Tibial artery (tissue), 4 donors: Measurements from ENCODE around the gene LZTR1.

Experiments used
- DNase-seq, 2 donors: peaks; one replicate each; pipeline ENCODE4 v3.0.0-alpha.2; 2019
- H3K27ac ChIP-seq, 2 donors: fragments of 200-600 bp; sonication (generic) in 1 of 2; 1 replicate in 1 of 2; 2 replicates in 1 of 2; pipeline ENCODE4 v1.5.1; 2018 to 2019; ENCODE audit warnings: mild to moderate bottlenecking in 1 of 2
- H3K27me3 ChIP-seq, 2 donors: fragments of 200-600 bp; sonication (generic) in 1 of 2; one replicate each; pipeline versions ENCODE4 v1.5.1 to v1.6.0; 2016 to 2019
- H3K36me3 ChIP-seq, 3 donors: fragments of 200-600 bp; sonication (generic) in 2 of 3; one replicate each; pipeline ENCODE4 v1.5.1; 2016 to 2019; ENCODE audit warnings: mild to moderate bottlenecking in 2 of 3
- H3K4me1 ChIP-seq, 4 donors: fragments of 200-600 bp; sonication (generic) in 2 of 4; 1 replicate in 3 of 4; 2 replicates in 1 of 4; pipeline ENCODE4 v1.5.1; 2016 to 2019
- H3K4me3 ChIP-seq, 2 donors: fragments of 200-600 bp; sonication (generic) in 1 of 2; 1 replicate in 1 of 2; 2 replicates in 1 of 2; pipeline ENCODE4 v1.5.1; 2018 to 2019; ENCODE audit warnings: mild to moderate bottlenecking in 2 of 2
- H3K9me3 ChIP-seq, 3 donors: fragments of 200-600 bp; sonication (generic) in 1 of 3; one replicate each; pipeline ENCODE4 v1.5.1; 2016 to 2019
- CTCF ChIP-seq, 2 experiments: fragments of 200-600 bp in 1 of 2; fragments of 450-650 bp in 1 of 2; IDR thresholded peaks; one replicate each; pipeline ENCODE4 v1.5.1; 2017 to 2019; ENCODE audit warnings: antibody characterized with exemption in 2 of 2, mild to moderate bottlenecking in 1 of 2, moderate library complexity in 1 of 2
- intact Hi-C: fragments of 100-400 bp; cut with DNase I; formaldehyde crosslinking; loops from one replicate; pipeline ENCODE4 v1.15.0; 2023; ENCODE audit warnings: low total_unique reads

The LZTR1 gene

GRCh38 chr22:20943104-20943933 lies 38.8 kb upstream of the LZTR1 start:
- H3K9me3 ChIP-seq = no peaks in the 10 kb centered on the region
- peaks cover 0 to 61% (median 17%) of the 10 kb centered on the region in 4 donors for H3K4me1 ChIP-seq
- no peaks in the 10 kb centered on the region for H3K27me3 ChIP-seq
- no peak overlapping the region for H3K27ac ChIP-seq
- TF ChIP-seq CTCF (IDR thresholded peaks at IDR 0.05) = no peak
- H3K36me3 ChIP-seq = no peaks in the 10 kb centered on the region
- no peak for DNase-seq
- intact Hi-C loops = no loop called here
- H3K4me3 ChIP-seq = no peak overlapping the region

GRCh38 chr22:20944042-20944441 lies 38.1 kb upstream of the LZTR1 start:
- peaks cover 0 to 3% (median 0%) of the 10 kb centered on the region in 3 donors for H3K36me3 ChIP-seq
- intact Hi-C loops = no loop called here
- no peak for TF ChIP-seq CTCF (IDR thresholded peaks at IDR 0.05)
- H3K4me3 ChIP-seq = no peak overlapping the region
- no peak overlapping the region for H3K27ac ChIP-seq
- no peaks in the 10 kb centered on the region for H3K27me3 ChIP-seq
- peaks cover 0 to 56% (median 16%) of the 10 kb centered on the region in 4 donors for H3K4me1 ChIP-seq
- no peak for DNase-seq
- H3K9me3 ChIP-seq = no peaks in the 10 kb centered on the region

DNA sequence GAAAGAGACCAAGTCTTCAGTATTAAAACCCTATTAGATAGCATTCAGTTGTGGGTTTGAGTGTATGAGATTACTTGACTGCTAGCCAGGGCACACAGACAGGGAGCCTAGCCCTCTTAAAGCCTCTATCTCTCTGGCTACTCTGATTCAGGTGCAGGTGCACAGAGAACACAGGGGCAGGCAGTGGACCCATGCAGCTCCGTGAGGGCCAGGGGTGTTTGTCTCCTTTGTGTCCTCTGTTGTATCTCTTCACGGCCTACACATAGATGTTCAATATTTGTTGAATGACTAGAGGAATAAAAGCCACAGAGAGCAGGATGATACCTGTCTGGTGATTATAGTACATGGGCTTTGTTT lies 36.5 kb upstream of the LZTR1 start:
- peaks cover 5 to 18% (median 8%) of the 10 kb centered on the region in 3 donors for H3K36me3 ChIP-seq
- no peak overlapping the region for H3K27ac ChIP-seq
- no peaks in the 10 kb centered on the region for H3K27me3 ChIP-seq
- no peaks in the 10 kb centered on the region for H3K9me3 ChIP-seq
- TF ChIP-seq CTCF (IDR thresholded peaks at IDR 0.05) = no peak
- no peak overlapping the region for H3K4me3 ChIP-seq
- H3K4me1 ChIP-seq = peaks cover 0 to 44% (median 12%) of the 10 kb centered on the region in 4 donors
- intact Hi-C loops = no loop called here
- no peak for DNase-seq

DNA sequence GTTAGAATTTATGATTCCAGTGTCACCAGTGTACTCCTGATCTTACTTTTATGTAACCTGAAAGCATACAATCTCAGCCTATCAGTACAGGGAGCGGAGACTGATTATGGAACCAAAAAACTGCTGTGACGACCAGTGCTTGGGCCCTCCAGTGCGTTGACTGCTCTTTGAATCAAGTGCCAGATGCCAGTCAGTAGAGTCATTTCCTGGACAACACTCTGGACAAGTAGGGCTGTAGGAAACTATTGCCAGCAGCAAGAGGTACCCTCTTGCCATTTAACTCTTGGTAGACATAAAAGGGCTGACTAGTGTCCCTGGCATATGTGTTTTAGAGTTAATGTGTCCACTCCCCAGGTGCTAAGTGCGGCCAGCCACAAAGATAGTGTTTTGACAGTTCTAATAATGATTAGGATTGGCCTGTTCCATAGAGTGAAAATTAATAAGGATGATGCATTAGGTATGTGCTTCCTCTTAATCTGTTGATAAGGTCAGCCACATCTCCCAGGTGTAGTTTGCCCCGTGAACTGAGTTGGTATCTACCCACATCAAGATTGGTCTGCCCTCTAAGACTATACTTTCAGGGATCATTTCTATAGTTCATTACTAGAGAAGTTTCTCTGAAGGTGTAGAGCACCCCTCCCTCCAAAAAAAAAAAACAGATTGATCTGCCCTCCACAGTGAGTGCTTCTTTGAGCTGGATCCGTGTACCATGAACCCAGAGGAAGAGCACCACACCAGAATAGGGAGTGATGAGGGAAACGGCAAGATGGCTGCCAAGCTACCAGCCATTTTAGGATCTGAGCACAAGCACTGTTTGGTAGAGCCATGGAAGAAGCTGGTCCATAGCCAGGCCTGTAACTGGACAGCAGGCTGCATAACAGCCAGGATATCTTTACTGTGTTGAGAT lies 35.8 kb upstream of the LZTR1 start:
- no peaks in the 10 kb centered on the region for H3K27me3 ChIP-seq
- no peak for DNase-seq
- H3K36me3 ChIP-seq = peaks cover 12 to 26% (median 16%) of the 10 kb centered on the region in 3 donors
- H3K9me3 ChIP-seq = no peaks in the 10 kb centered on the region
- no peak overlapping the region for H3K27ac ChIP-seq
- peaks cover 0 to 38% (median 10%) of the 10 kb centered on the region in 4 donors for H3K4me1 ChIP-seq
- no peak for TF ChIP-seq CTCF (IDR thresholded peaks at IDR 0.05)
- no peak overlapping the region for H3K4me3 ChIP-seq
- intact Hi-C loops = no loop called here

DNA sequence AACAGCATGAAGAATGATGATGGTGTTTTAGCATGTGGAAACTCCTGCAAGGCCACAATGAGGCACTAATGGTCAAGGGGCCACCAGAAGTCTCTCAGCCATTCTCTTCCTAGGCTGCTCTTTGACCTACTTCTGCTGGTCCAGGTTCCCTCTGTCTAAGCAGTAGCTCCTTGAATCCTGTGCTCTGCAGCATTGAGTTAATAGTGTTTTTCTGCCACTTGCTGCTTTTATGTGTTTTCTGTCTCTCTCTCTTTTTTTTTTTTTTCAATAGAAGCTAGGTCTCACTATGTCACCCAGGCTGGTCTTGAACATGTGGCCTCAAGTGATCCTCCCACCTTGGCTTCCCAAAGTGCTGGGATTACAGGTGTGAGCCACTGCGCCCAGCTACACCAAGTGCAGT lies 35.1 kb upstream of the LZTR1 start:
- no peak overlapping the region for H3K27ac ChIP-seq
- peaks cover 15 to 33% (median 20%) of the 10 kb centered on the region in 3 donors for H3K36me3 ChIP-seq
- no peak for TF ChIP-seq CTCF (IDR thresholded peaks at IDR 0.05)
- intact Hi-C loops = no loop called here
- H3K27me3 ChIP-seq = no peaks in the 10 kb centered on the region
- no peaks in the 10 kb centered on the region for H3K9me3 ChIP-seq
- DNase-seq = no peak
- H3K4me3 ChIP-seq = no peak overlapping the region
- H3K4me1 ChIP-seq = peaks cover 0 to 33% (median 10%) of the 10 kb centered on the region in 4 donors
